HT-29 (cell line): ENCODE data around the gene CACNA1C. TPM values are rescaled to one million over a fixed set of nuclear protein-coding genes. Genes with fewer than 3 reads are reported as not detected.

Experiments
- DNase-seq: peaks from one replicate; pipeline ENCODE4 v3.0.0-alpha.2; 2015; ENCODE audit warnings: low spot score
- total RNA-seq: library from RNA; depleted of rRNA; stranded (reverse); fragments of >200 nt; shearing (Covaris generic); gene quantifications from 2 replicates; pipeline ENCODE4 v1.2.3, GENCODE V29; 2014

The CACNA1C gene
- total RNA-seq, 1 experiment from 2014 or later = under 0.01 TPM

GRCh38 chr12:2138294-2138693, 85.5 kb downstream of the CACNA1C start:
- DNase-seq = no peak

- DNase-seq = peak; percentile 16
Observed at GRCh38 chr12:2138871-2139308, 86.1 kb downstream of the CACNA1C start.

DNA sequence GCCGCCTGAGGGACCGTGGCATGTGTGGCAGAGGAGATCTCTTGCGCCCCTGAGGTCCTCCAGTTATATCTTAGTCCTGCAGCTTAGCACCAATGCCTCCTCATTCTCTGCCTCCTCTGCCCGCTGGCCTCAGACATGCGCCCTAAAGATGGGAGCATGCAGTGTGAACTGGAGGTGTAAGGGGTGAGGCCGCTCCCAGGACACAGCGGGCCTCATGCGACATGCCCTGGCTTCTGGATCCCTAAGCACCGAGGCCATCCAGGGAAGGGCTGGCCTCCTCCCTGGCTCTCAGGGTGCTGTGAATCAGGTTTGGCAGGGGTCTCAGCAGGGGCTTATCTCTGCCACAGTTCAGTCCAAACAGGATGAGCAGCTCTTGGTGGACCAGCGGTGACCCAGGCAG, 86.9 kb downstream of the CACNA1C start:
- DNase-seq = no peak

DNA sequence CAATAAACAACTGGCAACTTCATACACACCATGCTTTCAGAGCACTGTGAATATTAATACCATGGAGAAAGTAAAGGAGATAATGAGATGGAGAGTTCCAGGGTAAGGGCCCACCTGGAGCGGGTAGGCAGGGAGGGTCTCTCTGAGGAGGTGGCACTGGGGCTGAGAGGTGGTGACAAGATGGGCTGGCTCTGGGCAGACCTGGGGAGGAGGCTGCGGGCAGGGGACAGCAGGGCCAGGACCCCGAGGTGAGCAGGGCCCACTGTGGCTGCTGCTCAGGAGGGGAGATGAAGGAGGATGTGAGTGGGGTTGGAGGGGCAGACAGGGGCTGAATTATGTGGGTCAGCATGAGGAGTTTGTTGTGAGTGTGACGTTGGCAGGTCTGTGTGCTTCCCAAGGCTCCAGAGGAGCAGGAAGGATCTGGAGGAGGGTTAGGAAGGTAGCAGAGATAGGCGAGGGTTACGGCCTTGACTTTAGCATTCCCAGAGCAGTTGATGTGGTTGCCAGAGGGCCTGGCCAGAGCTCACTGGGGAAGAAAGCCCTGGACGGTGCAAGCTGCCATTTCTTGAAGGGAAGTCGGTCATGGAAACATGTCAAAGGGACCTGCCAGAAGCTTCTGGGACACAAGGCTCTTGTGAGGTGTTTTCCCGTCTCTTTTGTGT, 88.2 kb downstream of the CACNA1C start:
- no peak for DNase-seq

- DNase-seq = no peak
Observed at GRCh38 chr12:2142068-2142467, 89.3 kb downstream of the CACNA1C start.

DNA sequence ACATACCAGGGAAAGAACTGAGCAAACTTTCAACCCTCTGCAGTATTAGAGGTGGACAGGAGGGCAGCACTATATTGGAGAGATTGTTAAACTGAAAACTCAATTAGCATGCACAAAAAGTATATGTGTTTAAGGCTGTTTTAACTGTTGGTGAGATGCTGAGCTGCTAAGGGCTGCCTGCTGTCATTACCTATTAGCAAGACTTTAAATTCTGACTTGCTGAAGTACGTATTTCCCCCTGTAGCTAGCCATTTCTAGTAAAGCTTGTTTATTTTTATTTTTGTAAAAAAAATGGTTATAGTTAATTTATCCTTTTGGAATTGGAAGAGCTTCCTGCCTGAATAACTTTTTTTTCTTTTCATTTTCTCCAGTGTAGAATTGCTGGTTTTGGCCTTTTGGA, 92.2 kb downstream of the CACNA1C start:
- DNase-seq = no peak

- DNase-seq = no peak
Observed at GRCh38 chr12:2145433-2145998, 92.7 kb downstream of the CACNA1C start.

DNA sequence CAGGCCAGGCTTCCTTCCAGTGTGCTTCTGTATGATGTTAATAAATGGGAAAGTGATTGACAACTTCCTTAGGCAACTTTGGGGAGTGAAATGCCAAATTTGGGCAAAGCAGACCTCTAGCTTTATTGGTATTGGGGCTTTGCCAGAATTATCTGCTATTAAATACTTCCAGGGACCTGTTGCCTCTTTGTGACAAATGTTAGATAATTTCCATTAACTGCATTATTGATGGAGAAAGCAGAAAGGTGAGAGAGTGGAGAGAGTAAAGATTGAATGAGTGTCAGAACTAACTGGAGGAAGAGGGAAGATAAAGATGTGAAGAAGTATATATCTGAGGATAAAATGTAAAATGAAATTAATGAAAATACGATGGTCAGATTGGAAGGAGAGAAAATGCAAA, 94.5 kb downstream of the CACNA1C start:
- no peak for DNase-seq

- DNase-seq = no peak
Observed at GRCh38 chr12:2149091-2149490, 96.3 kb downstream of the CACNA1C start.

DNA sequence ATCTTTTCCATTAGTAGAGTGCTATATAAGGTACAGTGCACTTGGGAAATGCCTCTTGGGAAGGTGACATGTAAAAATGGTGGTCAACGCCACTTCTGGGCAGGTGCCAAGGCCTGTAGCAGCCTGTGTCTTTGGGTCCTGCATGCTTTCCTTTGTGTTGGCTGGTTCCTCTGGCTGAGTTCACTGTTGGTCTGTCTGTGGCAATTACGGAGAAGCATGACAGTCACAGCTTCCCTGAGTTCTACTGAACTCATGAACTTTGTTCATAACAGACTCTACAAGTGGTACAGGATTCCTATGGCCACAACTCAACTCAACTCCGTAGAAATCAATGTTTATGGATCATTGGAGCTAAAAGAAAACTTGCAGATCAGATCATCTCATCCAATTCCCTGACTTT, 98.0 kb downstream of the CACNA1C start:
- DNase-seq = no peak

GRCh38 chr12:2151391-2151790, 98.6 kb downstream of the CACNA1C start:
- DNase-seq = no peak

- DNase-seq = no peak
Observed at GRCh38 chr12:2152134-2152533, 99.3 kb downstream of the CACNA1C start.

DNA sequence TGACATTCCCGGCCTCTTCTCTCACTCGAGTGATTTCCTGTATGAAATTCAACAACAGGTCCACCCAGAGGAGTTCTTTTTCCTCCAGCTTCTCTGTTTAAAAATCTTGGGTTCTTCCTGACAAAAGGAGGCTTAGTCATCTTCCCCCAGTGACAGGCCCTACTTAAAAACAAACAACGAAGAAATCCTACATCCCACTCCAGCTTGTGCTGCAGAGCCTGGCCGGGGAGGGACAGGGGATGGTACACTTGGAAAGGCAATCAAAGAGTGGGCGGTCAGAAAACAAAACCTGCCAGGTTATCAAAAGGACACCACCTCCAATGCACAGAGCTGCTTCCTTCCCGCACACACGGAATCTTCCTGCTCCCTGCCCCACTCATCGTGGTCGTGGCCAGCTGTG, 101.3 kb downstream of the CACNA1C start:
- no peak for DNase-seq

GRCh38 chr12:2154521-2154920, 101.7 kb downstream of the CACNA1C start:
- DNase-seq = no peak

DNA sequence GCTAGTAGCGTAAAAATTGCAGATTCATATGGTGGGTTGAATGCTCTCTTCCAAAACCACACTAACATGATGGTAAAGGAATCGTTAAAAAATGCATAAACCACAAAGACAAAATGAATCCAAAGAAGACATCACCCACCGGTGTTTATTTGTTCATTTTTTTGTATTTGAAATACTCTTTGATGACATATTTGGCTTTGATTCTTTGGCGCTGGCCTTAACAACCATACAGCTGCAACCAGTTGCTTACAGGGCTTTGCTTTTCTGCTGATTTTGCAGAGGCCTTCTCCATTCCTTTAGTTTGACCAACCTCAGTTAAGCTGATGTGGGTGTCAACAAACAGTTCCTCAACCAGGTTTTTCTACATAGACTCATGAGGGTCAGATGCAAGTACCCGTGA, 103.5 kb downstream of the CACNA1C start:
- DNase-seq = no peak

DNA sequence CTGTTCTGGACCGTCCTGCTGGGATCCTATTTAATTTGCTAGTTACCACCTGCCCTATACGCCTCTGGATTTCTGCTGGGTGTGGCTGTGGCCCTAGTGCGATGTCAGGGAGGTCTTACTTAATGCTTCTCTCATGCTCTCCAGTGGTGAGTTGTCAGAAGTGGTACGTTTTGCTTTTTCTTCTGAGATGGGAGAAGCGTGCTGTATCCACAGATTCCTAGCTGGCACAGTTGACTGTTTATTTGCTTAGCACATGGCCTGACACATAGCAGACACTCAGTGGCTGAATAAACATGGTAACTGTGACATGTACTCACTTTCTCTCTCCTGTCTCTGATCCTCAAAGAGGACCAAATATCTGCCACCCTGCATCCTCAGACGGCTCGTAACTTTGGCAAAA, 107.3 kb downstream of the CACNA1C start:
- DNase-seq = peak; percentile 19

DNA sequence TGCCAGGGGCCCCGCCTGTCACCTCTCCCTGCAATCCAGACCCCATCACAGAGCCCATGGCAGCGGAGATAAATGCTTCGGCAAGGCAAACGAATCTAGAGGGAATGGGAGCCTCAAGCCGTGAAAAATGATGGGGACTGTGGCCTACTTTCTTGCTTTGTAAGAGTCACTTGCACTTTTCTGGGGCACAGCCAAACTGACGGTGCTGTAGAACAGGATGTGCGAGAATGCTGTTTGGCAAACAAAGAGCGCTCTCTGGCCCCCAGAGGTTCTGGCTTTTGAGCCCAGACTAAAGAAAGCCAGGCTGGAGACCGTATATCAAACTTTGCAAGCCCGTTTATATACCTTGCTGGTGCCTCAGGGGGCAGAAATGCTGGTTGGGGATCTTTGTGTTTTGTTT, 108.7 kb downstream of the CACNA1C start:
- DNase-seq = peak; percentile 27

DNA sequence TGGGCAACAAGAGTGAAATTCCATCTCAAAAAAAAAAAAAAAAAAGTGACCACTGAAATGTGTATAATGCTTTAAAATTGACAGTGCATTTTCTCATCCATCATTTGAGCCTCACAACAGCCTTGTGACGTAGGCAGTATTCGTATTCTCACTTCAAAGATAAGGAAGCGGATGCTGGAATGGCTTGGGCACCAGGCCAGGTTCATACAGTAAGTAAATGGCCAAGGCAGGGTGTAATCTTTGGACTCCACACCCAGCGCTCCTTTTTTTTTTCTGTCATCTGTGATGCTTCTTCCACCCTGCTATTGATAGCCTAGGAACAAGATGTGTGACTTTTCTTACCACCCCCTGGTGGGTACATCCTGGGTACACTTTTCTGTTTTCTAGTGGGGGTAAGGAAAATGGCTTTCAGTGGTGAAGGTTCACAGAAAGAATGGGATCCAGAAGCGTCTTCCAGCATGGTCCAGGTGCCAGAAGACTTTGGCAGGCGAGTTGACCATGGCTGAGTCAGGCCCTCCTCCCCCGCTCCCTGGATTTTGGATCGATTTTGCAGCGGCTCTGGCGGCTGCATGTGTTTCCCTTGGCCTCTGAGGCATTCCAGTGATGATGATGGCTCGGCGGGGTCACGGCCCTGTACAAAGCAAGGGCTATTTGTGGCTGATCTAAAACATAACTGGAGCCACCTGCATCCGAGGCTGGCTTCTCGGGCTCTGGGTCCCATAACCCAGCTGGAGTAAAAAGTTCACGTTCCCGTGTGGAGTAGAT, 110.6 kb downstream of the CACNA1C start:
- DNase-seq = peak; percentile 87

DNA sequence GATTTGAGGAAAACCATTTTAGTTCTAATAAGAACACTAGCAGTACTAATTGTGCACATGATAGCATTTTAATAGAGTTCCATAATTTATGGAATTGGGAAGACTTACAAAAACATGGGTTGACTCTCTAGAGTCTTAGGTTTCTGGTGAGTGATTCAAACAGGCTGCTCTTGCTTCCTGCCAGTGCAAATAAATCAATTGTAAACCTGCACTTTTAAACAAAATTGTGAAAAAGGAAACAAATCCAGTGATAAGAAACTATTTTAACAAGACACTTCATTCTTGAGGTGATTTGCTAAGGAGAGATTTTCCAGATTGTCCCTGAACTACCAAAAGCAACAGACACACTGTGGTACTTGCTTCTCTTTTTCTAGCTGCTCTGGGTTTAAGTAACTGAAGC, 112.2 kb downstream of the CACNA1C start:
- no peak for DNase-seq

- no peak for DNase-seq
Observed at GRCh38 chr12:2165927-2166326, 113.1 kb downstream of the CACNA1C start.

DNA sequence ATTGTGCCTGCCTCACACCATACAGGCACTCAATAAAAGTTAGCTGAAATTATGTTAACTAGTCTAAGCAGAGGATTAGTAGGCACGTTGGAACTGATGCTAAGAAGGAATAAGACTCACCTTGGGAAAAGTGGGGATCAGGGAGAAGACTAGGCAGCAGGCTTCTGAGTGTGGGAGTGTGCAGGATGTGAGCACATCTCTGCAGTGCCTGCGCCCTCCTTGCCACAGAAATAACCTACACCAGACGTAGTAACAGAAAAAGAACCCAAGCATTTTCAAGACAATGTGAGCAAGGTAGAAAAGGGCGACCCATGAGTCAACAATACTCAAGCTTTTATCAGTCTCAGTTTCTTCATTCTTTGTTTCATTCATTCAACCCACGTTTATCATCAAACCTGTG, 113.9 kb downstream of the CACNA1C start:
- no peak for DNase-seq

GRCh38 chr12:2167231-2167630, 114.4 kb downstream of the CACNA1C start:
- DNase-seq = no peak

DNA sequence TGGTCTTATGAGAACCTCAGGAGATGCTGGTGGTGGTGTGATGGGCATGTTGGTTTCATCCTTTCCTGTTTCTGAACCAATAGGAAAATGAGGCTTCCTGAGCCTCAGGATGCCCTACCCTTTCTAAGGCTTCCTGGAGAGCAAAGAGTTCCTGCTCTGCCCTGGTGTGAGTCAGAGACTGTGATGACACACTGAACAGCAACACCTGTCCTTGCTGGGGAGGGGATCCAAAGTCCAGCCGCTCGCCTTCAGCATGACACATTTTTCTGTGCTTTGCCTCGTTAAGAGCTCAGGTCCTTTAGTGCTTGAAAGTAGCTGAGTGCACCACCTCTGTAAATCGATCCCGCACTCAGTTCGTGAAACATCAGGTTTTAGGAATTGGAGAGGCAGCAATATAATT, 116.0 kb downstream of the CACNA1C start:
- DNase-seq = peak; percentile 90
